ENCODE measurements around the gene DIP2B. TPM values are rescaled to one million over a fixed set of nuclear protein-coding genes. Genes with fewer than 3 reads are reported as not detected.

DIP2B gene
- total and polyA plus RNA-seq, 2 of the 13 experiments (the other 11 are each of a cell fraction or from before 2014, with no cell fraction given), result 32.1 to 35.8 TPM

DNA sequence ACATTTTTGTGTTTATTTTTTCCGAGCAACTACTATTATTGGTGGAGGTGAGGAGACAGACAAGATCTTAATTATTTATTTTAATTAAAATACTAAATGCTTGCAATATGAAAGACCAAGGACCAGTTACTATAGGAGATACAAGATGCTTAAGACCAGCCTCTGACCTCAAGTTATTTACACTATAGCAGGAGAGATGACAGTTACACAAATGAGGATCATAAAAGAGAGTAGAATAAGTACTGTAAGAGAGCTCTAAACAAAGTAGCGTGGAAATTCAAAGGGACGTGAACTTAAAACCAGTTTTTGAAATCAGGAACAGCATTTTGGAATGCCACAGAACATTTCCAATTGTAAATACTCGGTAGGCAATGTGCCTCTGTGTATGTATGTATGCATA, 131.1 kb downstream of the DIP2B start:
- in situ Hi-C loops (cut with HindIII; ENCODE audit: extremely low pct_ligation_motif_present, low pct_unique_long_range_greater_than_20kb), result loop anchor here (5.0 kb wide), 1 partner anchor 129 kb away; no protein-coding TSS in a partner anchor
- no TSS peak for BruUV-seq (replicated peaks)
- ATAC-seq (no peak), DNase-seq (ENCODE audit: low spot score) (no peak), FAIRE-seq (no peak)
- no peak overlapping the region for H3K4me2 ChIP-seq (ENCODE audit: low read depth, low read length)
- POLR2A ChIA-PET, result no interaction called here
- H3K4me1 ChIP-seq (ENCODE audit: insufficient read depth, low read length), result peaks cover 39% of the 10 kb centered on the region
- no peak overlapping the region for H3K4me3 ChIP-seq (replicated peaks in 1 of 3; ENCODE audit: insufficient read depth in 1 of 3, low read depth in 2 of 3, low read length in 3 of 3)
- 95% methylated on average over 4 of the region's 4 CpGs for WGBS (ENCODE audit: low lambda C conversion rate)
- H3K27me3 ChIP-seq (ENCODE audit: control insufficient read depth in 1 of 2, insufficient read depth in 2 of 2, low read length in 2 of 2), result no peaks in the 10 kb centered on the region
- peaks cover under 1 to 29% of the 10 kb centered on the region in 2 experiments; a peak in 4 of 5 replicates for H3K36me3 ChIP-seq (replicated peaks in 1 of 2; ENCODE audit: control insufficient read depth in 1 of 2, insufficient read depth in 2 of 2, low read length in 2 of 2)
- no peak overlapping the region for H3K9ac ChIP-seq (ENCODE audit: insufficient read depth, low read depth, low read length)
- no peaks in the 10 kb centered on the region for H3K9me3 ChIP-seq (ENCODE audit: low read length)
- CTCF ChIA-PET (ENCODE audit: low intra/inter-chr PET ratio, low total read pairs), result no interaction called here
- TF ChIP-seq, protein P1, sequence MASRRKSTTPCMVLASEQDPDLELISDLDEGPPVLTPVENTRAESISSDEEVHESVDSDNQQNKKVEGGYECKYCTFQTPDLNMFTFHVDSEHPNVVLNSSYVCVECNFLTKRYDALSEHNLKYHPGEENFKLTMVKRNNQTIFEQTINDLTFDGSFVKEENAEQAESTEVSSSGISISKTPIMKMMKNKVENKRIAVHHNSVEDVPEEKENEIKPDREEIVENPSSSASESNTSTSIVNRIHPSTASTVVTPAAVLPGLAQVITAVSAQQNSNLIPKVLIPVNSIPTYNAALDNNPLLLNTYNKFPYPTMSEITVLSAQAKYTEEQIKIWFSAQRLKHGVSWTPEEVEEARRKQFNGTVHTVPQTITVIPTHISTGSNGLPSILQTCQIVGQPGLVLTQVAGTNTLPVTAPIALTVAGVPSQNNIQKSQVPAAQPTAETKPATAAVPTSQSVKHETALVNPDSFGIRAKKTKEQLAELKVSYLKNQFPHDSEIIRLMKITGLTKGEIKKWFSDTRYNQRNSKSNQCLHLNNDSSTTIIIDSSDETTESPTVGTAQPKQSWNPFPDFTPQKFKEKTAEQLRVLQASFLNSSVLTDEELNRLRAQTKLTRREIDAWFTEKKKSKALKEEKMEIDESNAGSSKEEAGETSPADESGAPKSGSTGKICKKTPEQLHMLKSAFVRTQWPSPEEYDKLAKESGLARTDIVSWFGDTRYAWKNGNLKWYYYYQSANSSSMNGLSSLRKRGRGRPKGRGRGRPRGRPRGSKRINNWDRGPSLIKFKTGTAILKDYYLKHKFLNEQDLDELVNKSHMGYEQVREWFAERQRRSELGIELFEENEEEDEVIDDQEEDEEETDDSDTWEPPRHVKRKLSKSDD (CRISPR knock-in tag; IDR thresholded peaks at IDR 0.05; ENCODE audit: low read depth), result no peak
- TF ChIP-seq, protein P2, sequence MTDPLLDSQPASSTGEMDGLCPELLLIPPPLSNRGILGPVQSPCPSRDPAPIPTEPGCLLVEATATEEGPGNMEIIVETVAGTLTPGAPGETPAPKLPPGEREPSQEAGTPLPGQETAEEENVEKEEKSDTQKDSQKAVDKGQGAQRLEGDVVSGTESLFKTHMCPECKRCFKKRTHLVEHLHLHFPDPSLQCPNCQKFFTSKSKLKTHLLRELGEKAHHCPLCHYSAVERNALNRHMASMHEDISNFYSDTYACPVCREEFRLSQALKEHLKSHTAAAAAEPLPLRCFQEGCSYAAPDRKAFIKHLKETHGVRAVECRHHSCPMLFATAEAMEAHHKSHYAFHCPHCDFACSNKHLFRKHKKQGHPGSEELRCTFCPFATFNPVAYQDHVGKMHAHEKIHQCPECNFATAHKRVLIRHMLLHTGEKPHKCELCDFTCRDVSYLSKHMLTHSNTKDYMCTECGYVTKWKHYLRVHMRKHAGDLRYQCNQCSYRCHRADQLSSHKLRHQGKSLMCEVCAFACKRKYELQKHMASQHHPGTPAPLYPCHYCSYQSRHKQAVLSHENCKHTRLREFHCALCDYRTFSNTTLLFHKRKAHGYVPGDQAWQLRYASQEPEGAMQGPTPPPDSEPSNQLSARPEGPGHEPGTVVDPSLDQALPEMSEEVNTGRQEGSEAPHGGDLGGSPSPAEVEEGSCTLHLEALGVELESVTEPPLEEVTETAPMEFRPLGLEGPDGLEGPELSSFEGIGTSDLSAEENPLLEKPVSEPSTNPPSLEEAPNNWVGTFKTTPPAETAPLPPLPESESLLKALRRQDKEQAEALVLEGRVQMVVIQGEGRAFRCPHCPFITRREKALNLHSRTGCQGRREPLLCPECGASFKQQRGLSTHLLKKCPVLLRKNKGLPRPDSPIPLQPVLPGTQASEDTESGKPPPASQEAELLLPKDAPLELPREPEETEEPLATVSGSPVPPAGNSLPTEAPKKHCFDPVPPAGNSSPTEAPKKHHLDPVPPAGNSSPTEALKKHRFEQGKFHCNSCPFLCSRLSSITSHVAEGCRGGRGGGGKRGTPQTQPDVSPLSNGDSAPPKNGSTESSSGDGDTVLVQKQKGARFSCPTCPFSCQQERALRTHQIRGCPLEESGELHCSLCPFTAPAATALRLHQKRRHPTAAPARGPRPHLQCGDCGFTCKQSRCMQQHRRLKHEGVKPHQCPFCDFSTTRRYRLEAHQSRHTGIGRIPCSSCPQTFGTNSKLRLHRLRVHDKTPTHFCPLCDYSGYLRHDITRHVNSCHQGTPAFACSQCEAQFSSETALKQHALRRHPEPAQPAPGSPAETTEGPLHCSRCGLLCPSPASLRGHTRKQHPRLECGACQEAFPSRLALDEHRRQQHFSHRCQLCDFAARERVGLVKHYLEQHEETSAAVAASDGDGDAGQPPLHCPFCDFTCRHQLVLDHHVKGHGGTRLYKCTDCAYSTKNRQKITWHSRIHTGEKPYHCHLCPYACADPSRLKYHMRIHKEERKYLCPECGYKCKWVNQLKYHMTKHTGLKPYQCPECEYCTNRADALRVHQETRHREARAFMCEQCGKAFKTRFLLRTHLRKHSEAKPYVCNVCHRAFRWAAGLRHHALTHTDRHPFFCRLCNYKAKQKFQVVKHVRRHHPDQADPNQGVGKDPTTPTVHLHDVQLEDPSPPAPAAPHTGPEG (CRISPR knock-in tag; IDR thresholded peaks at IDR 0.05), result no peak
- no peak for TF ChIP-seq POLR2AphosphoS5 (IDR thresholded peaks at IDR 0.05; ENCODE audit: low read depth, low read length)
- TF ChIP-seq ZBTB38 (CRISPR knock-in tag; IDR thresholded peaks at IDR 0.05), result no peak
- TF ChIP-seq PITX1 (CRISPR knock-in tag; IDR thresholded peaks at IDR 0.05), result no peak
- TF ChIP-seq, protein P3, sequence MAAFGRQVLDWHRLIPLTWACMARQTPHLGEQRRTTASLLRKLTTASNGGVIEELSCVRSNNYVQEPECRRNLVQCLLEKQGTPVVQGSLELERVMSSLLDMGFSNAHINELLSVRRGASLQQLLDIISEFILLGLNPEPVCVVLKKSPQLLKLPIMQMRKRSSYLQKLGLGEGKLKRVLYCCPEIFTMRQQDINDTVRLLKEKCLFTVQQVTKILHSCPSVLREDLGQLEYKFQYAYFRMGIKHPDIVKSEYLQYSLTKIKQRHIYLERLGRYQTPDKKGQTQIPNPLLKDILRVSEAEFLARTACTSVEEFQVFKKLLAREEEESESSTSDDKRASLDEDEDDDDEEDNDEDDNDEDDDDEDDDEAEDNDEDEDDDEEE (CRISPR knock-in tag; IDR thresholded peaks at IDR 0.05), result no peak
- no peak for TF ChIP-seq CREB1 (IDR thresholded peaks at IDR 0.05)
- no peak for TF ChIP-seq CREB1 (CRISPR knock-in tag; IDR thresholded peaks at IDR 0.05)
- TF ChIP-seq, protein P4, sequence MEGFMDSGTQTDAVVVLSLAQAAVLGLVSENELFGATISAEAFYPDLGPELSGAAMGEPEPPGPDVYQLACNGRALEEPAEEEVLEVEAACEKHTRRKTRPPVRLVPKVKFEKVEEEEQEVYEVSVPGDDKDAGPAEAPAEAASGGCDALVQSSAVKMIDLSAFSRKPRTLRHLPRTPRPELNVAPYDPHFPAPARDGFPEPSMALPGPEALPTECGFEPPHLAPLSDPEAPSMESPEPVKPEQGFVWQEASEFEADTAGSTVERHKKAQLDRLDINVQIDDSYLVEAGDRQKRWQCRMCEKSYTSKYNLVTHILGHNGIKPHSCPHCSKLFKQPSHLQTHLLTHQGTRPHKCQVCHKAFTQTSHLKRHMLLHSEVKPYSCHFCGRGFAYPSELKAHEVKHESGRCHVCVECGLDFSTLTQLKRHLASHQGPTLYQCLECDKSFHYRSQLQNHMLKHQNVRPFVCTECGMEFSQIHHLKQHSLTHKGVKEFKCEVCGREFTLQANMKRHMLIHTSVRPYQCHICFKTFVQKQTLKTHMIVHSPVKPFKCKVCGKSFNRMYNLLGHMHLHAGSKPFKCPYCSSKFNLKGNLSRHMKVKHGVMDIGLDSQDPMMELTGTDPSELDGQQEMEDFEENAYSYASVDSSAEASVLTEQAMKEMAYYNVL (CRISPR knock-in tag; IDR thresholded peaks at IDR 0.05; ENCODE audit: borderline replicate concordance), result no peak
- no peak for TF ChIP-seq NR3C1 (CRISPR knock-in tag; IDR thresholded peaks at IDR 0.05)
- TF ChIP-seq SAP130 (CRISPR knock-in tag; IDR thresholded peaks at IDR 0.05; ENCODE audit: low read depth), result no peak
- no peak for TF ChIP-seq PHF8 (CRISPR knock-in tag; IDR thresholded peaks at IDR 0.05)
- no peak for TF ChIP-seq ASH2L (IDR thresholded peaks at IDR 0.05; ENCODE audit: insufficient read length, low read depth, low read length)
- intact Hi-C loops (cut with micrococcal nuclease; ENCODE audit: unreplicated experiment), result loop anchor here (10.0 kb wide), 1 partner anchor 61 kb away; no protein-coding TSS in a partner anchor
- no peak overlapping the region for H3K27ac ChIP-seq (ENCODE audit: extremely low read length, insufficient read depth, low read length)
- peaks cover 30% of the 10 kb centered on the region for H3K79me2 ChIP-seq (ENCODE audit: insufficient read depth, low read length)
- H2AFZ ChIP-seq (ENCODE audit: low read length), result no peak overlapping the region
- H4K20me1 ChIP-seq (ENCODE audit: insufficient read depth, low read length), result no peaks in the 10 kb centered on the region; the same call in 1 of the 2 replicates
